ENCODE data around the gene TEX19. TPM values are rescaled to one million over a fixed set of nuclear protein-coding genes. Genes with fewer than 3 reads are reported as not detected.

Gene TEX19
- total RNA-seq, 4 donors from 2014 or later, result not detected

GRCh38 chr17:82322526-82323453 is 36.3 kb upstream of the TEX19 start:
- H3K4me1 ChIP-seq, result peaks cover 24% of the 10 kb centered on the region
- peaks cover 35% of the 10 kb centered on the region for H3K27me3 ChIP-seq
- no peak overlapping the region for H3K4me3 ChIP-seq
- no peak for DNase-seq (ENCODE audit: low spot score in 2 of 2)
- no peaks in the 10 kb centered on the region for H3K36me3 ChIP-seq
- WGBS, result 83% methylated on average over 11 of the region's 28 CpGs
- TF ChIP-seq POLR2AphosphoS5 (IDR thresholded peaks at IDR 0.05) (no peak), EP300 (IDR thresholded peaks at IDR 0.05) (no peak), POLR2A (IDR thresholded peaks at IDR 0.05) (no peak), CTCF (IDR thresholded peaks at IDR 0.05) (no peak)
- H3K27ac ChIP-seq, result no peak overlapping the region
- H3K9me3 ChIP-seq, result no peaks in the 10 kb centered on the region

- Histone ChIP-seq H3K36me3 (no peaks in the 10 kb centered on the region), H3K9me3 (no peaks in the 10 kb centered on the region), H3K27ac (no peak overlapping the region), H3K27me3 (peaks cover 35% of the 10 kb centered on the region), H3K4me1 (peaks cover 30% of the 10 kb centered on the region), H3K4me3 (no peak overlapping the region)
- DNase-seq (ENCODE audit: low spot score in 2 of 2), result no peak
- no peak for TF ChIP-seq POLR2A (IDR thresholded peaks at IDR 0.05)
- TF ChIP-seq EP300 (IDR thresholded peaks at IDR 0.05), result no peak
- TF ChIP-seq POLR2AphosphoS5 (IDR thresholded peaks at IDR 0.05), result no peak
- TF ChIP-seq CTCF (IDR thresholded peaks at IDR 0.05), result no peak
- 69% methylated on average over 20 of the region's 21 CpGs for WGBS
Measured at GRCh38 chr17:82323514-82324234, 35.4 kb upstream of the TEX19 start.

DNA sequence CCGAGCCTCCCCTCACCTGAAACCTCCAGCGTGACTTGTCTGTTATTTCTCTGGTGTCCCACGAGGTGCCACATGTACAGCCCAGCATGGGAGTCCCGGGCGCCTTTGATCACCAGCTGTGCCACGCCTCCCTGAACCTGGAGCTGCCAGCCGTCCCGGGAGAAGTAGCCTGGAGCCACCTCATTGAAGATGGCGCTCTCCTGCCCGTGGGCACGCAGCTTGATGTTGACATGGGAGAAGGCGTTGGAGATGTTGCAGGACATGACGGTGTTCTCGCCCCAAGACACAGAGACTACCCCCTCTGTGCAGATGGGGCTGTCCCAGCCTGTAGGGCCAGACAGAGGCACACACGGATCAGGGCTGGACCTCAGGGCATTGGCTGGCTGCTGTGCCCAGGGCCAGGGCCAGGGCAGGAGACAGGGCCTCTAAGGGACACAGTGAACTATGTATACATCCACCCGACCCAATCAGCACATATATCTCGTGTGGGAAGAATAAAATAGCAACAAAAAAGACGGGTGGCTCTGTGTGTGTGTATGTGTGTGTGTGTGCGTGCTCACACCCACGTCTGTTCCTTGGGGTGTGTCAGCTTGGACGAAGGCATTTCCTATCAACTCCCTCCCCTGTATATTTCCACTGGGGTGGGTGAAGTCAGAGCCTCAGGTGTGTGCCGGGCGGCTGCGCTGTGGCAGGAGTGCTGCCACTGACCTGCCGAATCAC is 34.3 kb upstream of the TEX19 start:
- no peak for DNase-seq (ENCODE audit: low spot score in 2 of 2)
- no peak for TF ChIP-seq POLR2AphosphoS5 (IDR thresholded peaks at IDR 0.05)
- no peak for TF ChIP-seq CTCF (IDR thresholded peaks at IDR 0.05)
- TF ChIP-seq POLR2A (IDR thresholded peaks at IDR 0.05), result no peak
- no peak for TF ChIP-seq EP300 (IDR thresholded peaks at IDR 0.05)
- H3K27ac ChIP-seq, result no peak overlapping the region
- 51% methylated on average over 19 of the region's 25 CpGs for WGBS
- no peaks in the 10 kb centered on the region for H3K36me3 ChIP-seq
- H3K4me3 ChIP-seq, result no peak overlapping the region
- no peaks in the 10 kb centered on the region for H3K9me3 ChIP-seq
- H3K4me1 ChIP-seq, result peaks cover 30% of the 10 kb centered on the region
- peaks cover 35% of the 10 kb centered on the region for H3K27me3 ChIP-seq

GRCh38 chr17:82325286-82326180 is 33.5 kb upstream of the TEX19 start:
- peaks cover 31% of the 10 kb centered on the region for H3K4me1 ChIP-seq
- no peak overlapping the region for H3K27ac ChIP-seq
- H3K9me3 ChIP-seq, result no peaks in the 10 kb centered on the region
- no peak for TF ChIP-seq CTCF (IDR thresholded peaks at IDR 0.05)
- H3K36me3 ChIP-seq, result no peaks in the 10 kb centered on the region
- DNase-seq (ENCODE audit: low spot score in 2 of 2), result no peak
- H3K4me3 ChIP-seq, result no peak overlapping the region
- H3K27me3 ChIP-seq, result peaks cover 30% of the 10 kb centered on the region
- WGBS, result 84% methylated on average over 7 of the region's 30 CpGs
